HEK293 (cell line): Measurements from ENCODE around the gene SFN.

ENCODE experiments used
- YY1 ChIP-seq: fragments of 450-650 bp; formaldehyde crosslinking; IDR thresholded peaks from 2 replicates; pipeline ENCODE4 v1.5.1; 2018; ENCODE audit warnings: missing biosample characterization, missing genetic modification characterization
- ZNF24 ChIP-seq: fragments of 450-650 bp; formaldehyde crosslinking; IDR thresholded peaks from 2 replicates; pipeline ENCODE4 v1.5.1; 2016; ENCODE audit warnings: missing biosample characterization, missing genetic modification characterization
- ZNF274 ChIP-seq, 2 experiments: fragments of 200-500 bp in 1 of 2; fragments of 450-650 bp in 1 of 2; sonication (Bioruptor generic) in 1 of 2; formaldehyde crosslinking in 1 of 2; IDR thresholded peaks; 2 replicates each; pipeline versions ENCODE4 v1.5.1 to v1.6.1; 2014 to 2016; ENCODE audit warnings: borderline replicate concordance in 1 of 2, inconsistent platforms in 1 of 2, low read length in 1 of 2, missing biosample characterization in 1 of 2, missing genetic modification characterization in 1 of 2
- ZNF292 ChIP-seq: fragments of 450-650 bp; formaldehyde crosslinking; IDR thresholded peaks from 2 replicates; pipeline ENCODE4 v1.5.1; 2016; ENCODE audit warnings: low read depth, missing biosample characterization, missing genetic modification characterization, borderline replicate concordance
- ZNF423 ChIP-seq: fragments of 450-650 bp; formaldehyde crosslinking; IDR thresholded peaks from 2 replicates; pipeline ENCODE4 v1.5.1; 2016; ENCODE audit warnings: missing biosample characterization, missing genetic modification characterization
- TF ChIP-seq, protein P1 (sequence below): fragments of 450-650 bp; formaldehyde crosslinking; IDR thresholded peaks from 2 replicates; pipeline ENCODE4 v1.5.1; 2016; ENCODE audit warnings: missing biosample characterization, missing genetic modification characterization
- TF ChIP-seq, protein P2 (sequence below): fragments of 450-650 bp; IDR thresholded peaks from 2 replicates; pipeline ENCODE4 v1.5.1; 2018; ENCODE audit warnings: missing biosample characterization, missing genetic modification characterization
- TF ChIP-seq, protein P3 (sequence below): fragments of 450-650 bp; formaldehyde crosslinking; IDR thresholded peaks from 2 replicates; pipeline ENCODE4 v1.5.1; 2016; ENCODE audit warnings: missing biosample characterization, missing genetic modification characterization
- TF ChIP-seq, protein P4 (sequence below): IDR thresholded peaks from 2 replicates; pipeline ENCODE4 v1.6.1; 2011; ENCODE audit warnings: mild to moderate bottlenecking, low read depth, low read length, borderline replicate concordance

DNA sequence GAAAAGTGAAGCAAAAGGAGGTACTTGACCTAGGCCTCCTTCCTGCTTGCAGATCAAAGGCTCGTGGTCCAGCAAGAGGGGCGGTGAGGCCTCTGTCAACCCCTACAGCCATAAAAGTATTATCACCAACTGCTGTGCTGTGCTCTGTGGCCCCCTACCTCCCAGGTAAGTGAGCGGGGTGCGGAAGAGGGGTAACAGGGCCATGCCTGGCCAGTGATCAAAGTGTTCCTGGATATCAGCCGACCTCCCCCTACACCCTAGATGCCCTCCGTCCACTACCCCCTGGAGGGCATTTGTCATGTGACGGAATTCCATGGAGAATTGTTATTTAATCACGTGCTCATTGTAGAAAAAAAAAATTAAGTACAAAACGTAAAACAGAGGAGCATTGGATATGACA lies 10.2 kb upstream of the SFN start:
- TF ChIP-seq, protein P1, sequence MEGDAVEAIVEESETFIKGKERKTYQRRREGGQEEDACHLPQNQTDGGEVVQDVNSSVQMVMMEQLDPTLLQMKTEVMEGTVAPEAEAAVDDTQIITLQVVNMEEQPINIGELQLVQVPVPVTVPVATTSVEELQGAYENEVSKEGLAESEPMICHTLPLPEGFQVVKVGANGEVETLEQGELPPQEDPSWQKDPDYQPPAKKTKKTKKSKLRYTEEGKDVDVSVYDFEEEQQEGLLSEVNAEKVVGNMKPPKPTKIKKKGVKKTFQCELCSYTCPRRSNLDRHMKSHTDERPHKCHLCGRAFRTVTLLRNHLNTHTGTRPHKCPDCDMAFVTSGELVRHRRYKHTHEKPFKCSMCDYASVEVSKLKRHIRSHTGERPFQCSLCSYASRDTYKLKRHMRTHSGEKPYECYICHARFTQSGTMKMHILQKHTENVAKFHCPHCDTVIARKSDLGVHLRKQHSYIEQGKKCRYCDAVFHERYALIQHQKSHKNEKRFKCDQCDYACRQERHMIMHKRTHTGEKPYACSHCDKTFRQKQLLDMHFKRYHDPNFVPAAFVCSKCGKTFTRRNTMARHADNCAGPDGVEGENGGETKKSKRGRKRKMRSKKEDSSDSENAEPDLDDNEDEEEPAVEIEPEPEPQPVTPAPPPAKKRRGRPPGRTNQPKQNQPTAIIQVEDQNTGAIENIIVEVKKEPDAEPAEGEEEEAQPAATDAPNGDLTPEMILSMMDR (tag by site-specific recombination), result no peak
- TF ChIP-seq ZNF24 (tag by site-specific recombination), result no peak
- TF ChIP-seq, protein P2, sequence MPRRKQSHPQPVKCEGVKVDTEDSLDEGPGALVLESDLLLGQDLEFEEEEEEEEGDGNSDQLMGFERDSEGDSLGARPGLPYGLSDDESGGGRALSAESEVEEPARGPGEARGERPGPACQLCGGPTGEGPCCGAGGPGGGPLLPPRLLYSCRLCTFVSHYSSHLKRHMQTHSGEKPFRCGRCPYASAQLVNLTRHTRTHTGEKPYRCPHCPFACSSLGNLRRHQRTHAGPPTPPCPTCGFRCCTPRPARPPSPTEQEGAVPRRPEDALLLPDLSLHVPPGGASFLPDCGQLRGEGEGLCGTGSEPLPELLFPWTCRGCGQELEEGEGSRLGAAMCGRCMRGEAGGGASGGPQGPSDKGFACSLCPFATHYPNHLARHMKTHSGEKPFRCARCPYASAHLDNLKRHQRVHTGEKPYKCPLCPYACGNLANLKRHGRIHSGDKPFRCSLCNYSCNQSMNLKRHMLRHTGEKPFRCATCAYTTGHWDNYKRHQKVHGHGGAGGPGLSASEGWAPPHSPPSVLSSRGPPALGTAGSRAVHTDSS, result no peak
- no peak for TF ChIP-seq YY1 (tag by site-specific recombination)
- TF ChIP-seq ZNF423, result no peak
- TF ChIP-seq, protein P3, sequence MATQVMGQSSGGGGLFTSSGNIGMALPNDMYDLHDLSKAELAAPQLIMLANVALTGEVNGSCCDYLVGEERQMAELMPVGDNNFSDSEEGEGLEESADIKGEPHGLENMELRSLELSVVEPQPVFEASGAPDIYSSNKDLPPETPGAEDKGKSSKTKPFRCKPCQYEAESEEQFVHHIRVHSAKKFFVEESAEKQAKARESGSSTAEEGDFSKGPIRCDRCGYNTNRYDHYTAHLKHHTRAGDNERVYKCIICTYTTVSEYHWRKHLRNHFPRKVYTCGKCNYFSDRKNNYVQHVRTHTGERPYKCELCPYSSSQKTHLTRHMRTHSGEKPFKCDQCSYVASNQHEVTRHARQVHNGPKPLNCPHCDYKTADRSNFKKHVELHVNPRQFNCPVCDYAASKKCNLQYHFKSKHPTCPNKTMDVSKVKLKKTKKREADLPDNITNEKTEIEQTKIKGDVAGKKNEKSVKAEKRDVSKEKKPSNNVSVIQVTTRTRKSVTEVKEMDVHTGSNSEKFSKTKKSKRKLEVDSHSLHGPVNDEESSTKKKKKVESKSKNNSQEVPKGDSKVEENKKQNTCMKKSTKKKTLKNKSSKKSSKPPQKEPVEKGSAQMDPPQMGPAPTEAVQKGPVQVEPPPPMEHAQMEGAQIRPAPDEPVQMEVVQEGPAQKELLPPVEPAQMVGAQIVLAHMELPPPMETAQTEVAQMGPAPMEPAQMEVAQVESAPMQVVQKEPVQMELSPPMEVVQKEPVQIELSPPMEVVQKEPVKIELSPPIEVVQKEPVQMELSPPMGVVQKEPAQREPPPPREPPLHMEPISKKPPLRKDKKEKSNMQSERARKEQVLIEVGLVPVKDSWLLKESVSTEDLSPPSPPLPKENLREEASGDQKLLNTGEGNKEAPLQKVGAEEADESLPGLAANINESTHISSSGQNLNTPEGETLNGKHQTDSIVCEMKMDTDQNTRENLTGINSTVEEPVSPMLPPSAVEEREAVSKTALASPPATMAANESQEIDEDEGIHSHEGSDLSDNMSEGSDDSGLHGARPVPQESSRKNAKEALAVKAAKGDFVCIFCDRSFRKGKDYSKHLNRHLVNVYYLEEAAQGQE, result no peak
- TF ChIP-seq, protein P4, sequence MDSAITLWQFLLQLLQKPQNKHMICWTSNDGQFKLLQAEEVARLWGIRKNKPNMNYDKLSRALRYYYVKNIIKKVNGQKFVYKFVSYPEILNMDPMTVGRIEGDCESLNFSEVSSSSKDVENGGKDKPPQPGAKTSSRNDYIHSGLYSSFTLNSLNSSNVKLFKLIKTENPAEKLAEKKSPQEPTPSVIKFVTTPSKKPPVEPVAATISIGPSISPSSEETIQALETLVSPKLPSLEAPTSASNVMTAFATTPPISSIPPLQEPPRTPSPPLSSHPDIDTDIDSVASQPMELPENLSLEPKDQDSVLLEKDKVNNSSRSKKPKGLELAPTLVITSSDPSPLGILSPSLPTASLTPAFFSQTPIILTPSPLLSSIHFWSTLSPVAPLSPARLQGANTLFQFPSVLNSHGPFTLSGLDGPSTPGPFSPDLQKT, result no peak
- no peak for TF ChIP-seq ZNF292 (tag by site-specific recombination)
- no peak for TF ChIP-seq ZNF274 (IDR thresholded peaks at IDR 0.05; ENCODE audit: low read length)
- no peak for TF ChIP-seq ZNF274 (tag by site-specific recombination; IDR thresholded peaks at IDR 0.05; ENCODE audit: borderline replicate concordance)
